GM11168 (cell line): ENCODE results near the gene AP3S1.

Experiments
- in situ Hi-C: fragments of 300-500 bp; cut with MboI; formaldehyde crosslinking; loops from one replicate; pipeline ENCODE4 v1.12.0; 2022; ENCODE audit warnings: low sequenced_read_pairs; ENCODE audit not compliant: unreplicated experiment

Gene AP3S1

GRCh38 chr5:115963566-115963965 is 121.8 kb downstream of the AP3S1 start:
- in situ Hi-C loops = no loop called here
